NB4 (cell line): ENCODE measurements around the gene FLVCR1.

Source experiments
- DNase-seq: peaks from one replicate; pipeline ENCODE4 v3.0.0; 2010; ENCODE audit warnings: low read depth
- H3K4me3 ChIP-seq: one replicate; pipeline ENCODE4 v1.5.1; 2011; ENCODE audit warnings: mild to moderate bottlenecking, low read depth, low read length, moderate library complexity
- MYC ChIP-seq: IDR thresholded peaks from 2 replicates; pipeline ENCODE4 v1.6.1; 2011; ENCODE audit warnings: low read depth, low read length
- POLR2A ChIP-seq: IDR thresholded peaks from 2 replicates; pipeline ENCODE4 v1.6.1; 2011; ENCODE audit warnings: mild to moderate bottlenecking; ENCODE audit not compliant: insufficient read length; ENCODE audit errors: extremely low read depth
- TF ChIP-seq, protein P1 (sequence below): IDR thresholded peaks from one replicate; pipeline ENCODE4 v1.5.1; 2012; ENCODE audit warnings: low read depth, low read length
- TF ChIP-seq, protein P2 (sequence below): IDR thresholded peaks from 2 replicates; pipeline ENCODE4 v1.6.1; 2011; ENCODE audit warnings: low read depth, low read length

Gene FLVCR1

GRCh38 chr1:212926372-212926771, 68.3 kb downstream of the FLVCR1 start:
- DNase-seq: no peak
- no peak overlapping the region for H3K4me3 ChIP-seq
- TF ChIP-seq POLR2A: no peak
- TF ChIP-seq MYC: no peak
- TF ChIP-seq, protein P1, sequence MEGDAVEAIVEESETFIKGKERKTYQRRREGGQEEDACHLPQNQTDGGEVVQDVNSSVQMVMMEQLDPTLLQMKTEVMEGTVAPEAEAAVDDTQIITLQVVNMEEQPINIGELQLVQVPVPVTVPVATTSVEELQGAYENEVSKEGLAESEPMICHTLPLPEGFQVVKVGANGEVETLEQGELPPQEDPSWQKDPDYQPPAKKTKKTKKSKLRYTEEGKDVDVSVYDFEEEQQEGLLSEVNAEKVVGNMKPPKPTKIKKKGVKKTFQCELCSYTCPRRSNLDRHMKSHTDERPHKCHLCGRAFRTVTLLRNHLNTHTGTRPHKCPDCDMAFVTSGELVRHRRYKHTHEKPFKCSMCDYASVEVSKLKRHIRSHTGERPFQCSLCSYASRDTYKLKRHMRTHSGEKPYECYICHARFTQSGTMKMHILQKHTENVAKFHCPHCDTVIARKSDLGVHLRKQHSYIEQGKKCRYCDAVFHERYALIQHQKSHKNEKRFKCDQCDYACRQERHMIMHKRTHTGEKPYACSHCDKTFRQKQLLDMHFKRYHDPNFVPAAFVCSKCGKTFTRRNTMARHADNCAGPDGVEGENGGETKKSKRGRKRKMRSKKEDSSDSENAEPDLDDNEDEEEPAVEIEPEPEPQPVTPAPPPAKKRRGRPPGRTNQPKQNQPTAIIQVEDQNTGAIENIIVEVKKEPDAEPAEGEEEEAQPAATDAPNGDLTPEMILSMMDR: no peak
- TF ChIP-seq, protein P2, sequence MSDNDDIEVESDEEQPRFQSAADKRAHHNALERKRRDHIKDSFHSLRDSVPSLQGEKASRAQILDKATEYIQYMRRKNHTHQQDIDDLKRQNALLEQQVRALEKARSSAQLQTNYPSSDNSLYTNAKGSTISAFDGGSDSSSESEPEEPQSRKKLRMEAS: no peak

- TF ChIP-seq, protein P1: no peak
- TF ChIP-seq POLR2A (no peak), MYC (no peak)
- TF ChIP-seq, protein P2: no peak
- no peak overlapping the region for H3K4me3 ChIP-seq
- no peak for DNase-seq
These were observed 70.5 kb downstream of the FLVCR1 start for GRCh38 chr1:212928323-212929291.

DNA sequence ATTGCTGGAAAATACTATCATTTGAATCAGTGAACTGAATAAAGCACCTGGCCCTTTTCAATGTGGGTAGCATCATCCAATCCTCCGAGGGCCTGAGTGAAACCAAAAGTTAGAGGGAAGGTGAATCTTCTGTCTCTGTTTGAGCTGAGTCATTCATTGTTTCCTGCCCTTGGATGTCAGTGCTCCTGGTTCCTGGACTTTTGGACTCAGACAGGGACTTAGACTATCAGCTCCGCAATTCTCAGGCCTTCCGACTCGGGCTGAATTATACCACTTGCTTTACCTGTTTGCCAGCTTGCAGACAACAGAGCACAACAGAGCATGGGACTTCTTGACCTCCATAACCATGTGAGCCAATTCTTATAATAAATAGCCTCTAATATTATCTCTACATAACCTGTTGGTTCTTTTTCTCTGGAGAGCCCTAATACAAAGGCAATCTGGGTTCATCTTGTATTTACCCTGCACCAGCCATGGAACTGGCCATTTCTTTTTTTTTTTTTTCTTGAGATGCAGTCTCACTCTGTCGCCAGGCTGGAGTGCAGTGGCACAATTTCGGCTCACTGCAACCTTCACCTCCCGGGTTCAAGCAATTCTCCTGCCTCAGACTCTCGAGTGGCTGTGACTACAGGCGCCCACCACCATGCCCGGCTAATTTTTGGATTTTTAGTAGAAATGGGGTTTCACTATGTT, 73.1 kb downstream of the FLVCR1 start:
- DNase-seq: no peak
- H3K4me3 ChIP-seq: no peak overlapping the region
- TF ChIP-seq, protein P1: no peak
- TF ChIP-seq POLR2A (no peak), MYC (no peak)
- TF ChIP-seq, protein P2: no peak

- no peak overlapping the region for H3K4me3 ChIP-seq
- TF ChIP-seq MYC (no peak), POLR2A (no peak)
- TF ChIP-seq, protein P1: no peak
- TF ChIP-seq, protein P2: no peak
- no peak for DNase-seq
These were observed 75.9 kb downstream of the FLVCR1 start for GRCh38 chr1:212933815-212934471.

DNA sequence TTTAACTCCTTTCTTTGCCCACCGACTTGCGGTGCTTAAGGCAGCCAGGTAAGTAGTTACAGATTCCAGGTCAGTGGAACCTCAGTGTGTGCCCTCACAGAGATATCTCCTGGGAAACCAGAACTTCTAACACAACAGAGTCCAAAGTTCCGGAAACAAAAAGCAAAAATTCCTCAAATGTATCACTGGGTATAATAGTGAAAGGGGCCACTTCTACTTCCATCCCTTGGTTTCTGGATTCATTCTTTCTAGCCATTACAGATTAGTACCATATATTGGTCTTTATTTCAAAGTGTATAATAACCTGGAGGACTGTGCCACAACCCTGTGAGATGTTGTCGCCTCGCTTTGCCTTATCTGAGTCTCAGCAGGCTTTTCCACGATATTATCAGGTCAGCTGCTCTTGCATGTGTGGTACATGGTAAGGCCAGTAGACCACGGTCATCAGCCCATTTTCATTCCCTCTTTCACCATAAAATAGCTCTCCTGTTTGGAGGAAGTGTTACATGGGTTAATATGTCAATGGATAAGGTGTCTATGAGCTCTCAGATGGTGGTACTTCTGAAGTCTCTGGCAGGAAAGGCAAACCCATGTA, 77.4 kb downstream of the FLVCR1 start:
- TF ChIP-seq, protein P2: no peak
- TF ChIP-seq, protein P1: no peak
- no peak for TF ChIP-seq POLR2A
- no peak for TF ChIP-seq MYC
- no peak overlapping the region for H3K4me3 ChIP-seq
- no peak for DNase-seq
